ENCODE measurements around the gene NUBPL.

The NUBPL gene

DNA sequence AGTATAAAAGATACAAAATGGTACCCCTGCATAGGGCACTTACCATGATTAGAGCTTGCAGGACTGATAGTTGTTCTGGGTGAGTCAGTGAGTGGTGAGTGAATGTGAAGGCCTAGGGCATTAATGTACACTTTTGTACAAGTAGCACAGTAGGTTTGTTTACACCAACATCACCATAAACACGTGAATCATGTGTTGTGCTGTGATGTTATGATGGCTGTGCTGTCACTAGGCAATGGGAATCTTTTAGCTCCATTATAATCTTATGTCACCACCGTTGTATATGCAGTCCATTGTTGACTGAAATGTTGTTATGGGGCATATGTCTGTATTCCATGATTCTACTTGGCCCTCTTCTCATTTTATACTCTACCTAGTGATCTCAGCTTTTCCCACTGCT is 11.8 kb downstream of the NUBPL start:
- DNase-seq (ENCODE audit: low read depth): no peak
- no peak overlapping the region for H3K4me3 ChIP-seq (ENCODE audit: low read depth, low read length)
- TF ChIP-seq, protein P1, sequence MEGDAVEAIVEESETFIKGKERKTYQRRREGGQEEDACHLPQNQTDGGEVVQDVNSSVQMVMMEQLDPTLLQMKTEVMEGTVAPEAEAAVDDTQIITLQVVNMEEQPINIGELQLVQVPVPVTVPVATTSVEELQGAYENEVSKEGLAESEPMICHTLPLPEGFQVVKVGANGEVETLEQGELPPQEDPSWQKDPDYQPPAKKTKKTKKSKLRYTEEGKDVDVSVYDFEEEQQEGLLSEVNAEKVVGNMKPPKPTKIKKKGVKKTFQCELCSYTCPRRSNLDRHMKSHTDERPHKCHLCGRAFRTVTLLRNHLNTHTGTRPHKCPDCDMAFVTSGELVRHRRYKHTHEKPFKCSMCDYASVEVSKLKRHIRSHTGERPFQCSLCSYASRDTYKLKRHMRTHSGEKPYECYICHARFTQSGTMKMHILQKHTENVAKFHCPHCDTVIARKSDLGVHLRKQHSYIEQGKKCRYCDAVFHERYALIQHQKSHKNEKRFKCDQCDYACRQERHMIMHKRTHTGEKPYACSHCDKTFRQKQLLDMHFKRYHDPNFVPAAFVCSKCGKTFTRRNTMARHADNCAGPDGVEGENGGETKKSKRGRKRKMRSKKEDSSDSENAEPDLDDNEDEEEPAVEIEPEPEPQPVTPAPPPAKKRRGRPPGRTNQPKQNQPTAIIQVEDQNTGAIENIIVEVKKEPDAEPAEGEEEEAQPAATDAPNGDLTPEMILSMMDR (IDR thresholded peaks at IDR 0.05; ENCODE audit: insufficient read depth, low read depth, low read length, missing control alignments): no peak

DNA sequence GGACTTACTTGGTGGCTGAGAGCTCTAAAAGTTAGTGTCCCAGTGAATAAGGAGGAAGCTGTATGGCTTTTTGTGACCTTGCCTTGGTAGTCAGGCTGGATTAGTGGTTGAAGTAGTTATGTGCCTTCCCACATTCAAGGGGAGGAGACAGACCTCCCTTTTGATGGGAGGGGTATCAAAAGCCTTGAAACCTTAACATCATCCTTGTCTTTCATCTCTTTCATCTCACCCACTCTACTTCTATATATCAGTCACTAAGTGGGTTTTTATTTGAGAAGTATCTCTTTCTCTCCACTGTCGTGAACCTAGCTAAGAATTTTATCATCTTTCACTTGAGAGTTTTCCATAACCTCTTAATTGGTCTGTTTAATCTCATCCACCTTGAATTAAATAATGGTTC is 15.7 kb downstream of the NUBPL start:
- TF ChIP-seq, protein P1 (IDR thresholded peaks at IDR 0.05; ENCODE audit: insufficient read depth, low read depth, low read length, missing control alignments): no peak
- DNase-seq (ENCODE audit: low read depth): no peak
- H3K4me3 ChIP-seq (ENCODE audit: low read depth, low read length): no peak overlapping the region

DNA sequence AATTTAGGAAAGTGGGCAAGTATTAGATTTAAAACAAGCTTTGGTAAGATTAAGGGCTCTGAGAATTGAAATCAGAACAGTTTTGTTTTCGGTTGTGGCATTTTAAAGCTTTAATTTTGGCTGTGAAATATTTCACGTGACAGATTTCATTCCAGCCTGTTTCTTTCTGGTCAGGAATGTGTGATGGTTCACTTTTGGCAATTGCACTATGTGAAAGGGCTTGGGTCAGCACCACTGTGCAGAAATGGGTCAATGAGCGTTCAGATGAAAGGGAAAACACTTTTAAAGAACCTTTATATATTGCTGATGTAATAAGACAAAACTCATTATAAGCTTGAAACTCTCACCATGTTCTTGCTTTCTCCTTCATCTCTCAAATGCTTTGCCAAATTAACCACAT is 17.1 kb downstream of the NUBPL start:
- H3K4me3 ChIP-seq (ENCODE audit: low read depth, low read length): no peak overlapping the region
- TF ChIP-seq, protein P1 (IDR thresholded peaks at IDR 0.05; ENCODE audit: insufficient read depth, low read depth, low read length, missing control alignments): no peak
- no peak for DNase-seq (ENCODE audit: low read depth)

DNA sequence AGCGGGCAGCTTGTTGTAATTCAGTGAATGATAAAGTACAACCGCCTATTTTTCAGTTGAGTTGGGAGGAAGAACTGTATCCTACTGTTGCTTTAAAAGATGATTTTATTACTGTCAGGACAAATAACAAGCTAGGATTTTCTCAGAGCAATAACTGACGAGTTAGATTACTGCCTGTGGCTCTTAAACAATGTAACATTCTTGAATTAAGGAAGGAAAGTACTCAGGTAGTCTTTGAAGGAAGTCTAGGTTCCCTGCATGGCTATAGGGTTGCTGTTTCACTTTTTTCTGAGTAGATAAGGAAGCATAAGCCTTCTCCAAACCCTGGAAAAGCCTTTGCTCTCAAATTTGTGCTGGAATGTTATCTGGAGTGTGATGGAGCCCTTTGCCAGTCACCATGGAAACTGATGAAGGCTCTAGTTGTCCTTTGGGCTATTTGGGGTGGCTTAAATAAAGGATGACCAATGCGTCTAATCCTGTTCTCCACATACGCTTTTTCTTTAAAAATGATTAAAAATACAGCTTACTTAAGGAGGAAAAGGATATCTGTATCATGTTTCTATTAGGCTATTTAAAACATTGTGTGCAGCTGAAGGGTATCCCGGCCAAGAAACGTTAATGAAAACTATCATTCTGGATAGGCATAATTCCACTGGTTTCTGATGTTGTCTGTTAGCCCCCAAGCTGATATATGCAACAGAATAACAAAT is 17.7 kb downstream of the NUBPL start:
- TF ChIP-seq, protein P1 (IDR thresholded peaks at IDR 0.05; ENCODE audit: insufficient read depth, low read depth, low read length, missing control alignments): no peak
- no peak for DNase-seq (ENCODE audit: low read depth)
- no peak overlapping the region for H3K4me3 ChIP-seq (ENCODE audit: low read depth, low read length)

DNA sequence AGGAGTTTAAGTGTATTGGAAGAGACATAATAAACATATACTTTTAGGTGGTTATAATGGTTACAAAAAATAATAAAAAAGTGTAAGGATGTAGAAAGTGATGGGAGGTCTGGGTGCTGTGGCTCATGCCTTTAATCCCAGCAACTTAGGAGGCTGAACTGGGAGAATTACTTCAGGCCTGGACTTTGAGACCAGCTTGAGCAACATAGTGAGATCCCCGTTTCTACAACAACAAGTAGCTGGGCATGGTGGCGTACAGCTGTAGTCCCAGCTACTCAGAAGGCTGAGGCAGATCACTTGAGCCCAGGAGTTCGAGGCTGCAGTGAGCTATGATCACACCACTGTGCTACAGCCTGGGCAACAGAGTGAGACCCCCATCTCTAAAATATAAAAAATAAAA is 19.0 kb downstream of the NUBPL start:
- no peak for DNase-seq (ENCODE audit: low read depth)

DNA sequence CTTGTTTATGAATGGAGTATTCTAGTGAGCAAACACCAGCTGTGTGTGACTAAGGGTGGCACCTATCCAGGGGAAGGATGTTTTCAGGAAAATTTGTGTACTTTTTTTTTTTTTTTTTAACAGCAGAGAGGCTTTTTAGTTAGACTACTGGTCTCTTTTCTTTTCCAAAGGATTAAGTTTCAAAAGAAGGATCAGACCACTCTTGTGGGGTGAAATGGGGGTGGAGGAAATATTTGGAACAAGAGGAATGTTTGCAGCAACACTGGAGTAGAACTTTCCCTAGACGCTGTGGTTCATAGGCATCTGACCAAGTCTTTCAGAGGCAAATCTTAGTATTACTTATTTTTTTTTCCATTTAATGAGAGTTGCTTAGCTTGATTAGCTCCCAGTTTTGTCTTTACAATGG is 21.1 kb downstream of the NUBPL start:
- no peak for DNase-seq (ENCODE audit: low read depth)
- no peak overlapping the region for H3K4me3 ChIP-seq (ENCODE audit: low read depth, low read length)
- TF ChIP-seq, protein P1 (IDR thresholded peaks at IDR 0.05; ENCODE audit: insufficient read depth, low read depth, low read length, missing control alignments): no peak

More for the DNA sequence above, 19.0 kb downstream of the NUBPL start:
- no peak overlapping the region for H3K4me3 ChIP-seq (ENCODE audit: low read depth, low read length)
- TF ChIP-seq, protein P1 (IDR thresholded peaks at IDR 0.05; ENCODE audit: insufficient read depth, low read depth, low read length, missing control alignments): no peak
